DND-41 (cell line): ENCODE measurements around the gene MRPS23.

Experiments
- ATAC-seq: fragments of 200-7000 bp; cut with Tn5 transposase; 3 replicates; pipeline ENCODE4 v1.9.1; 2021; ENCODE audit warnings: low read depth; ENCODE audit not compliant: insufficient read depth
- DNase-seq: peaks from one replicate; pipeline ENCODE4 v3.0.0-alpha.2; 2020
- H2AFZ ChIP-seq: 2 replicates; pipeline ENCODE4 v1.6.0; 2012; ENCODE audit warnings: low read depth, low read length
- H3K27ac ChIP-seq: 2 replicates; pipeline ENCODE4 v1.5.1; 2012; ENCODE audit warnings: low read length, inconsistent platforms
- H3K27me3 ChIP-seq: fragments of 200-600 bp; sonication (generic); 2 replicates; pipeline ENCODE4 v1.6.0; 2012; ENCODE audit warnings: low read length, mild to moderate bottlenecking, inconsistent platforms; ENCODE audit not compliant: insufficient read depth, poor library complexity
- H3K36me3 ChIP-seq: 2 replicates; pipeline ENCODE4 v1.5.1; 2012; ENCODE audit warnings: low read length, inconsistent platforms; ENCODE audit not compliant: insufficient read depth
- H3K4me1 ChIP-seq: 2 replicates; pipeline ENCODE4 v1.5.1; 2012; ENCODE audit warnings: mild to moderate bottlenecking, low read length; ENCODE audit not compliant: insufficient read depth
- H3K4me2 ChIP-seq: 2 replicates; pipeline ENCODE4 v1.6.0; 2012; ENCODE audit warnings: mild to moderate bottlenecking, moderate library complexity, low read length, inconsistent platforms; ENCODE audit not compliant: insufficient read depth
- H3K4me3 ChIP-seq, 2 experiments: fragments of 200-600 bp in 1 of 2; shearing (Covaris generic) in 1 of 2; 2 replicates each; pipeline ENCODE4 v1.5.1; 2012 to 2016; ENCODE audit warnings: inconsistent platforms in 2 of 2, low read length in 2 of 2, mild to moderate bottlenecking in 2 of 2, low read depth in 1 of 2, moderate library complexity in 1 of 2
- H3K79me2 ChIP-seq: 2 replicates; pipeline ENCODE4 v1.6.0; 2012; ENCODE audit warnings: low read length, inconsistent platforms; ENCODE audit not compliant: insufficient read depth
- H3K9ac ChIP-seq: 2 replicates; pipeline ENCODE4 v1.6.0; 2012; ENCODE audit warnings: low read depth, mild to moderate bottlenecking, inconsistent platforms, low read length, moderate library complexity
- H3K9me3 ChIP-seq: 2 replicates; pipeline ENCODE4 v1.5.1; 2012; ENCODE audit warnings: low read length, moderate library complexity, mild to moderate bottlenecking, inconsistent platforms; ENCODE audit not compliant: insufficient read depth, severe bottlenecking
- H4K20me1 ChIP-seq: 2 replicates; pipeline ENCODE4 v1.6.0; 2012; ENCODE audit warnings: low read length; ENCODE audit not compliant: insufficient read depth
- EZH2 ChIP-seq: IDR thresholded peaks from 3 replicates; pipeline ENCODE4 v1.6.1; 2012; ENCODE audit warnings: borderline replicate concordance, low read depth, mild to moderate bottlenecking, moderate library complexity, low read length, inconsistent platforms; ENCODE audit not compliant: severe bottlenecking
- TF ChIP-seq, protein P1 (sequence below): IDR thresholded peaks from 2 replicates; pipeline ENCODE4 v1.5.1; 2012; ENCODE audit warnings: borderline replicate concordance, low read length, moderate library complexity, mild to moderate bottlenecking; ENCODE audit not compliant: poor library complexity, severe bottlenecking; ENCODE audit errors: extremely low read depth

Gene MRPS23

DNA sequence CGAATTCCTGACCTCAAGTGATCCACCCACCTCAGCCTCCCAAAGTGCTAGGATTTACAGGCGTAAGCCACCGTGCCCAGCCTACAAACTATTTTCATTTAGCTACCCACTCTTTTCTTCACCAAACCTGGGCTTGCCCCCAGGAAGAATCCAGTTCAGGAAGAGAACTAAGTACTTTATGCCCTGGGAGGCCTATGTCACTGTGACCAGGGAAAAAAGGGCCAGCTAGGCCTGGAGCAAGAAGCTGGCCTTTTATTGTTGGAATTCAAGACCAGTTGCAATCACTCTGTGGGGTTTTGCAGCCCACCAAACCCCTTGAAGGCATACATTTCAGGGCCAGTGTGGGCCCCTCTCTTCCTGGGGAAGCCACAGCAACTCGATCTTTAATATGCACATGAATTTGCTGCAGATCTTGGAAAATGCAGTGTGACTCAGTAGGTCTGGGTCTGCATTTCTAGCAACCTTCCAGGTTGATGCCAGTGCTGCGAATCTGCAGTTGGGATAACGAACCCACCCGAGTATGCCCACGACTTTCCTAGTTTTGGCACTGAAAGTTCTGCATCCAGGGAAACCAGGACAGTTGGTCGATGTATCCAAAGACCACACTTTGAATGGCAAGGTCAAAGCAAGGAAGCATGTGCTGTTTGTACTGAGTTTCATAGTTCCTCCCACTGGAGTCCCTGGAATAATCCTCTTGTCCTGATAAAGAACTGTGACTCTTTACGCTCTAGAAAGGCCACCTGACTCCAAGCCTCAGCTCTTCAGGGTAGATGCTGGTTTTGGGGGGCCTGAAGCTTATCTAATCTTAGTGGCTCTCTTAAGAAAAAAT, 7.2 kb upstream of the MRPS23 start:
- Histone ChIP-seq H3K27ac (no peak overlapping the region), H2AFZ (no peak overlapping the region), H3K9me3 (no peaks in the 10 kb centered on the region), H3K79me2 (no peaks in the 10 kb centered on the region), H4K20me1 (no peaks in the 10 kb centered on the region), H3K4me2 (no peak overlapping the region), H3K27me3 (no peaks in the 10 kb centered on the region), H3K4me1 (peaks cover 11% of the 10 kb centered on the region), H3K36me3 (no peaks in the 10 kb centered on the region), H3K4me3 (no peak overlapping the region), H3K9ac (no peak overlapping the region)
- TF ChIP-seq, protein P1, sequence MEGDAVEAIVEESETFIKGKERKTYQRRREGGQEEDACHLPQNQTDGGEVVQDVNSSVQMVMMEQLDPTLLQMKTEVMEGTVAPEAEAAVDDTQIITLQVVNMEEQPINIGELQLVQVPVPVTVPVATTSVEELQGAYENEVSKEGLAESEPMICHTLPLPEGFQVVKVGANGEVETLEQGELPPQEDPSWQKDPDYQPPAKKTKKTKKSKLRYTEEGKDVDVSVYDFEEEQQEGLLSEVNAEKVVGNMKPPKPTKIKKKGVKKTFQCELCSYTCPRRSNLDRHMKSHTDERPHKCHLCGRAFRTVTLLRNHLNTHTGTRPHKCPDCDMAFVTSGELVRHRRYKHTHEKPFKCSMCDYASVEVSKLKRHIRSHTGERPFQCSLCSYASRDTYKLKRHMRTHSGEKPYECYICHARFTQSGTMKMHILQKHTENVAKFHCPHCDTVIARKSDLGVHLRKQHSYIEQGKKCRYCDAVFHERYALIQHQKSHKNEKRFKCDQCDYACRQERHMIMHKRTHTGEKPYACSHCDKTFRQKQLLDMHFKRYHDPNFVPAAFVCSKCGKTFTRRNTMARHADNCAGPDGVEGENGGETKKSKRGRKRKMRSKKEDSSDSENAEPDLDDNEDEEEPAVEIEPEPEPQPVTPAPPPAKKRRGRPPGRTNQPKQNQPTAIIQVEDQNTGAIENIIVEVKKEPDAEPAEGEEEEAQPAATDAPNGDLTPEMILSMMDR = no peak
- no peak for TF ChIP-seq EZH2
- ATAC-seq = no peak
- no peak for DNase-seq

DNA sequence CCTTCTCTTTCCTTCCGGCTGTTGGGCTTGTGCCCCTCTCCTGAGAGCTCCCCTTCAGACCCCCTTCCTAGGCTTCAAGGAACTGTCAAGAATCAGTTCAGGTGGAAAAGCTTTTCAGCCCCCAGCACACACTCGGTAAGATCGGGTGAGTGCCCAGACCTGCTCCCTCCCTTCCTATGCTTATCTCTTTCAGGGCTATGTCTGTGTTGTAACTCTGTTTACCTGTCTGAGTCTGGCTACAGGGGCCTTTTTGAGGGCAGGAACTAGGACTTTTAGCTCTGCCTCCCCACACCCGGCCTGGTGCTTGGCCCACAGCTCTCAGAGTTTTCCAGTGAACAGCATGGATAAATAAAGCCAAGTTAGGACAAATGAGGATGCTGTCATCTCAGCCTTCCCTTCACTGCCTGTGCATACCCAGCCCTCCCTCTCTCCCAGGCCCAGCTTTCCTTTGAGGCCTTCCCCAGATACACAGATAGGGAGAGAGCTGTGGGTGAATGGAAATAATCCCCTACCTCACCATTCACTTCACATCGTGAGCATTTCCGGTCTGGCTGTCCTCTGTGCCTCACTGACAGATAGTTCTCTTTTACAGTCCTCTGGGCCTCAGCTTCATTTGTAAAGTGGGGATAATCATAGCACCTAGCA, 5.7 kb upstream of the MRPS23 start:
- Histone ChIP-seq H3K27me3 (no peaks in the 10 kb centered on the region), H3K4me3 (no peak overlapping the region), H3K79me2 (peaks cover 8% of the 10 kb centered on the region), H3K36me3 (no peaks in the 10 kb centered on the region), H3K9me3 (no peaks in the 10 kb centered on the region), H3K4me2 (no peak overlapping the region), H3K27ac (no peak overlapping the region), H3K4me1 (peaks cover 11% of the 10 kb centered on the region), H2AFZ (no peak overlapping the region), H3K9ac (no peak overlapping the region), H4K20me1 (no peaks in the 10 kb centered on the region)
- ATAC-seq = no peak
- DNase-seq = no peak
- TF ChIP-seq, protein P1 = no peak
- no peak for TF ChIP-seq EZH2

DNA sequence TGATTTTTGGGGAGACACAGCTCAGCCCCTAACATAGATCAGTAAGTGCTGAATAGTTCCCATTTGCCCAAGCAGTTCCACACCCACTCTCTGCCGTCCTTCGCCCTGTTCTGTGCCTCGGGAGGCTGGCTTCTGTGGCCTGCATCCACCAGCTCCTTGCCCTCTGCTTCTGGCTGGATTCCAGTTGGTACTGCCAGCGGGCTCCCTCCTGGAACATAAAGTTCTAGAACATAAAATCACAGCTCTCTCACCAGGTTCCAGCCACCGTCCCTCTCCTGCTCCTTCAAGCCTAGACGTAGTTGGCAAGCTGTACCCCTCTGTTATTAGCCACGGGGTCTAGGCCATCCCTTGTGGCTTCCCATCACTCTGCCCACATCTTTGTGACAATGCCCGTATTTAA, 3.9 kb upstream of the MRPS23 start:
- H3K9me3 ChIP-seq = no peaks in the 10 kb centered on the region

More for the DNA sequence above, 3.9 kb upstream of the MRPS23 start:
- H3K27me3 ChIP-seq = no peaks in the 10 kb centered on the region
- peaks cover 3% of the 10 kb centered on the region; the same call in 1 of the 2 replicates for H4K20me1 ChIP-seq
- ATAC-seq (no peak), DNase-seq (no peak)
- no peak overlapping the region for H3K27ac ChIP-seq
- H3K36me3 ChIP-seq = peaks cover 11% of the 10 kb centered on the region
- peaks cover 19% of the 10 kb centered on the region for H3K4me1 ChIP-seq
- H3K9ac ChIP-seq = no peak overlapping the region
- TF ChIP-seq EZH2 = no peak
- TF ChIP-seq, protein P1 = no peak
- no peak overlapping the region for H2AFZ ChIP-seq
- peaks cover 24% of the 10 kb centered on the region for H3K79me2 ChIP-seq
- H3K4me3 ChIP-seq = no peak overlapping the region
- no peak overlapping the region for H3K4me2 ChIP-seq
